ENCODE results near the gene TPRX1. TPM values are rescaled to one million over a fixed set of nuclear protein-coding genes. Genes with fewer than 3 reads are reported as not detected.
"Not testable (repeated sequence)": the region's sequence is repeated elsewhere in the genome, so short reads cannot be mapped to it uniquely, and the experiment has no call there.

Gene TPRX1
- total RNA-seq, 3 donors from 2014 or later = not detected

DNA sequence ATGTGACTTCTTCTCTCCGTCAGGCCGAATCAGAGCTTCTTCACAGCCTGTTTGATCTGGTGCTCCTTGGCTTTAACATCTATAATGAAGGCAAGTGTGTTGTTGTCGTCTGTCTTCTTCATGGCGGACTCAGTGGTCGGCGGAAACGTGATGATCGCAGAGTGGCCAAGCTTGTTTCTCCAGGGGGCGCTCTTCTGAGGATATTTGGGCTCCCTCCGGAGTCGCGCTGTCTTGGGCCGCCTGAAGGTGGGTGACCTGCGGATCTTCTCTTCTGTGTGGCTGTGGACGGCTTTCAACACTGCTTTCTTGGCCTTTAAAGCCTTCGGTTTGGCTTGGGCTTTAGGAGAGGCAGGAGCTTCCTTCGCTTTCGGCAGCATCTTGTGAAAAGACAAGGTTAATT lies 9.8 kb downstream of the TPRX1 start:
- Histone ChIP-seq H3K36me3 (no peaks in the 10 kb centered on the region), H3K27ac (no peak overlapping the region), H3K27me3 (peaks cover 0 to 4% of the 10 kb centered on the region in 2 donors), H3K4me3 (no peak overlapping the region), H3K4me1 (no peaks in the 10 kb centered on the region), H3K9me3 (no peaks in the 10 kb centered on the region)
- no peak for DNase-seq (ENCODE audit: low spot score in 2 of 2)
- intact Hi-C loops (cut with DNase I; ENCODE audit: low total_unique reads) = no loop called here
- TF ChIP-seq POLR2AphosphoS5 (IDR thresholded peaks at IDR 0.05) (no peak), POLR2A (IDR thresholded peaks at IDR 0.05) (no peak)
- TF ChIP-seq, protein P1, sequence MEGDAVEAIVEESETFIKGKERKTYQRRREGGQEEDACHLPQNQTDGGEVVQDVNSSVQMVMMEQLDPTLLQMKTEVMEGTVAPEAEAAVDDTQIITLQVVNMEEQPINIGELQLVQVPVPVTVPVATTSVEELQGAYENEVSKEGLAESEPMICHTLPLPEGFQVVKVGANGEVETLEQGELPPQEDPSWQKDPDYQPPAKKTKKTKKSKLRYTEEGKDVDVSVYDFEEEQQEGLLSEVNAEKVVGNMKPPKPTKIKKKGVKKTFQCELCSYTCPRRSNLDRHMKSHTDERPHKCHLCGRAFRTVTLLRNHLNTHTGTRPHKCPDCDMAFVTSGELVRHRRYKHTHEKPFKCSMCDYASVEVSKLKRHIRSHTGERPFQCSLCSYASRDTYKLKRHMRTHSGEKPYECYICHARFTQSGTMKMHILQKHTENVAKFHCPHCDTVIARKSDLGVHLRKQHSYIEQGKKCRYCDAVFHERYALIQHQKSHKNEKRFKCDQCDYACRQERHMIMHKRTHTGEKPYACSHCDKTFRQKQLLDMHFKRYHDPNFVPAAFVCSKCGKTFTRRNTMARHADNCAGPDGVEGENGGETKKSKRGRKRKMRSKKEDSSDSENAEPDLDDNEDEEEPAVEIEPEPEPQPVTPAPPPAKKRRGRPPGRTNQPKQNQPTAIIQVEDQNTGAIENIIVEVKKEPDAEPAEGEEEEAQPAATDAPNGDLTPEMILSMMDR (IDR thresholded peaks at IDR 0.05) = no peak

DNA sequence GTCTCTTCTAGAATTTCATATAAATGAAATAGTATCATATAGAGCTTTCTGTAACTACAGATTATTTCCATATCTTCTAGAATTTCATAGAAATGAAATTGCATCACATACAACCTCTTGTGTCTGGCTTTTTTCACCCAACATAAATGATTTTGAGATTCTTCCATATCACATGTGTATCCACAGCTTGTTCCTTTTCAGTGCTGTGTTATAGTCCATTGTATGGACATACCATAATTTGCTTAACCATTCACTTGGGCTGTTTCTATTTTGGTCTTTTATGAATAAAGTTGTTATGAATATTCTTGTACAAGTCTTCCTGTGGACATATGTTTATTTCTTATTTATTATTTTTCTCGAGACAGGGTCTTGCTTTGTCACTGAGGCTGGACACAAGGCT lies 11.7 kb downstream of the TPRX1 start:
- Histone ChIP-seq H3K4me1 (no peaks in the 10 kb centered on the region), H3K4me3 (no peak overlapping the region), H3K27ac (no peak overlapping the region), H3K9me3 (no peaks in the 10 kb centered on the region), H3K36me3 (no peaks in the 10 kb centered on the region), H3K27me3 (no peaks in the 10 kb centered on the region)
- TF ChIP-seq, protein P1 (IDR thresholded peaks at IDR 0.05) = no peak
- TF ChIP-seq POLR2A (IDR thresholded peaks at IDR 0.05) (no peak), POLR2AphosphoS5 (IDR thresholded peaks at IDR 0.05) (no peak)
- no peak for DNase-seq (ENCODE audit: low spot score in 2 of 2)
- intact Hi-C loops (cut with DNase I; ENCODE audit: low total_unique reads) = no loop called here

DNA sequence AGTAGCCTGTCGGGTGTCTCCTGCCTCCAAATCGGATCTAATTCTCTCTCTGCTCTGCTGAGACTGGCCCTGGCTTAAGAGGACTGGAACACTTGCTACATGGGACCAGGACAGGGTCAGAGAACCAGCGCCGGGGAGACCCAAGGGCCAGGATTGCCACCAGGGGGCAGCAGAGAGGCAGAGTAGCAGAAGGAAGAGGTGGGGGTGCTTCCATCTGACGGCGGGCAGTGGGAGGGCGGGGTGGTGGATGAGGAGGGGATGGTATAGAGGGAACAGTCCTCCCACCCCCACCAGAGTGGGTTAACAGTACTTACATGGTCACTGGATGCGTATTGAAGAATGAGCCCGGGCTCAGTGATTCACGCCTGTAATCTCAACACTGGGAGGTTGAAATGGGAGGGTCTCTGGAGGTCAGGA lies 13.9 kb downstream of the TPRX1 start:
- intact Hi-C loops (cut with DNase I; ENCODE audit: low total_unique reads) = no loop called here
- no peak overlapping the region for H3K4me3 ChIP-seq
- peak; percentile 47 to 78 for DNase-seq (ENCODE audit: low spot score in 2 of 2)
- H3K36me3 ChIP-seq = no peaks in the 10 kb centered on the region
- H3K27me3 ChIP-seq = no peaks in the 10 kb centered on the region
- TF ChIP-seq, protein P1 (IDR thresholded peaks at IDR 0.05) = peak in 2 of 3 donors; percentile 68 to 71
- TF ChIP-seq POLR2A (IDR thresholded peaks at IDR 0.05) = no peak
- TF ChIP-seq POLR2AphosphoS5 (IDR thresholded peaks at IDR 0.05) = no peak
- H3K4me1 ChIP-seq = no peaks in the 10 kb centered on the region
- H3K9me3 ChIP-seq = no peaks in the 10 kb centered on the region
- H3K27ac ChIP-seq = no peak overlapping the region

DNA sequence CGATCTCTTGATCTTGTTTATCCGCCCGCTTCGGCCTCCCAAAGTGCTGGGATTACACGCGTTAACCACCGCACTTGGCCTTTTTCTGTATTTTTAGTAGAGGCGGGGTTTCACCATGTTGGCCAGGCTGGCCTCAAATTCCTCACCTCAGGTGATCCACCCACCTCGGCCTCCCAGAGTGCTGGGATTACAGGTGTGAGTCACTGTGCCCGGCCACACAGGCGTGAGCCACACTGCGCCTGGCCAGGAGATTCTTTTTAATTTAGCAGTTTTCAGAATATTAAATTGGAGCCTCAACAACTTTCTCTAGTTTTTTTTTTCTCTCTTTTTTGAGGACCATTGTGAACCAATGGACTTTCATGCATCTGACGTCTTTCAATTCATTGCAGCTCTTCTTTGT lies 14.5 kb downstream of the TPRX1 start:
- H3K36me3 ChIP-seq; H3K27me3 ChIP-seq; DNase-seq (ENCODE audit: low spot score in 2 of 2); H3K4me3 ChIP-seq; H3K9me3 ChIP-seq; H3K4me1 ChIP-seq; intact Hi-C loops (cut with DNase I; ENCODE audit: low total_unique reads); H3K27ac ChIP-seq: not testable (repeated sequence)

DNA sequence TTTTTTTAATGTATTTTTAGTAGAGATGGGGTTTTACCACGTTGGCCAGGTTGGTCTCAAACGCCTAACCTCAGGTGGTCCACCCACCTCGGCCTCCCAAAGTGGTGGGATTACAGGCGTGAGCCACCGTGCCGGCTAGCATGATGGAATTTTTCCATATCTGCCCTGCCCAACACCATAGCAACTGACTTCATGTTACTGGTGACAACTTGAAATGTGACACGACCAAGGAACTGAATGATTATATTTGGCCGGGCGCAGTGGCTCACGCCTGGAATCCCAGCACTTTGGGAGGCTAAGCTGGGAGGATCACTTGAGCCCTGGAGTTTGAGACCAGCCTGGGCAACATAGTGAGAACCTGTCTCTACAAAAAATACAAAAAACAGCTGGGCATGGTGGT lies 17.0 kb downstream of the TPRX1 start:
- H3K27me3 ChIP-seq; H3K9me3 ChIP-seq; H3K36me3 ChIP-seq; H3K27ac ChIP-seq; intact Hi-C loops (cut with DNase I; ENCODE audit: low total_unique reads); H3K4me1 ChIP-seq; DNase-seq (ENCODE audit: low spot score in 2 of 2); H3K4me3 ChIP-seq: not testable (repeated sequence)

DNA sequence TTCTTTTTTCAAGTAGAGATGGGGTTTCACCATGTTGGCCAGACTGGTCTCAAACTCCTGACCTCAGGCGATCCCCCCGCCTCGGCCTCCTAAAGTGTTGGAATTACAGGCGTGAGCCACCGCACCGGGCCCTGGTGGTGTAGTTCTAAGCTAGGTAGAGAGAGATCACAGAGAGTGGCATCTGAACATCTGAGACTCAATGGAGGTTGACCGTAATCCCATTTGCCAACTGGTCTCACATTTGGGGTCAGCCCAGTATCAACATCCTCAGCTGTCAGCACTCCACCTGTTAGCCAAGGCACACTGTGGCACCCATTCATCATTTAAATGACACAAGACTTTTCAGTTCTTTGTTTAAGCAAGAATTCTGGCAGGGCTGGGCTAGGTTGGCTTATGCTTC lies 17.8 kb downstream of the TPRX1 start:
- intact Hi-C loops (cut with DNase I; ENCODE audit: low total_unique reads) = no loop called here
- Histone ChIP-seq H3K36me3 (no peaks in the 10 kb centered on the region), H3K9me3 (no peaks in the 10 kb centered on the region), H3K27ac (no peak overlapping the region), H3K4me1 (no peaks in the 10 kb centered on the region), H3K27me3 (no peaks in the 10 kb centered on the region), H3K4me3 (no peak overlapping the region)
- TF ChIP-seq POLR2A (IDR thresholded peaks at IDR 0.05) = no peak
- TF ChIP-seq POLR2AphosphoS5 (IDR thresholded peaks at IDR 0.05) = no peak
- TF ChIP-seq, protein P1 (IDR thresholded peaks at IDR 0.05) = no peak
- DNase-seq (ENCODE audit: low spot score in 2 of 2) = no peak
